Hypothalamus (tissue), 51 donors: ENCODE results near the gene UGT2B15.
"Not testable (repeated sequence)": the region's sequence is repeated elsewhere in the genome, so short reads cannot be mapped to it uniquely, and the experiment has no call there.

Experiments used
- DNase-seq, 51 donors: peaks; one replicate each; lab custom pipeline; 2025; lab: John Stamatoyannopoulos, UW

UGT2B15 gene

GRCh38 chr4:68670479-68670939, at the start of gene UGT2B15:
Gene UGT2B15, minus strand, starts transcription at chr4:68670652. Its CDS starts 34 bp downstream, at chr4:68670618.
- DNase-seq: not testable (repeated sequence)

GRCh38 chr4:68719075-68719473, 48.6 kb upstream of the UGT2B15 start:
- no peak for DNase-seq

DNA sequence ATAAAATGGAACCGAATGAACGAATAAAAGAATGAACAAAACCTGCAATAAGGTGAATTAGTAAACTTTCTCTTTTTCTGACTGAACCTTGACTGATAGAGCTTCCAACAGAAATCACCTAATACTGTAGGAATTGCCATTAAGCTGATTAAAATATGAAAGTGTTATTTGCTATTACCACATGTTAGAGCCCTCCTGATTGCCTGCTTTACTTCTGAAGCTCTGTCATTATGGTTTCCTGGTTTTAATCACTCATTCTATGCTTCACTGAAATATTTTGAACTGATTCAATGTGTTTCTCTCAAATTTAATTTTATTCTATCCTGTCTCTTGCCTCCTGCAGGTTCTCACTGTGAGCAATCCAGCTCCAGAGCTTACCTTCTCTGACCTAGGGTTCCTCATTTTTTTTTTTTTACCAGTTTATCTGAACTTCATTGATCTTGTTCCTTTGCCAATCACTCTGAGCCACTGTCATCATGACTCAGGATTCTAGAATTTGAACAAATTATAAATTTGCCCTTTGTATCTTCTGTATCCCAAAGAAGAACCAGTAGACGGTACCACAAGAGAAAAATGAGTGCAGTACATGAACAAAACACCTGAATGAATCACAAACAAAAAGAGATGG, 48.1 kb upstream of the UGT2B15 start:
- DNase-seq: no peak

DNA sequence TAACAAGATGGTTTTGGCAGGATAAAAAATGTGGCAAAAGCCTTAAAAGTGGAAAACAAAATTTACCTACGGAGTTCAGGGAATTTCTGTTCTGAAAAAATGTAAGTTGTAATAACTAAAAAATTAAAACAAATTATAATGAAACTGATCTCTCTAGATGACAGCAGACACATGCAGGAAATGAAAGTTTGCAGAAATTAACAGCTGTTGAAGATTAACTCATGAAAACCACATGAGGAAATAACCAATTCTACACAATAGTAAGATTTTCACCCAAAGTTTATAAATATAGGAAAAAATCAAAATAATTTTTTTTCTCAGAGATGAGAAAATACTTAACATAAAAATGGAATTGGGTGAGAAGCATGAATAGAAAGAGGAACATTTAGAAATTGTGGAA, 47.5 kb upstream of the UGT2B15 start:
- no peak for DNase-seq

- DNase-seq: no peak
Measured at GRCh38 chr4:68714400-68714799, 43.9 kb upstream of the UGT2B15 start.

- DNase-seq: no peak
Measured at GRCh38 chr4:68712207-68712606, 41.8 kb upstream of the UGT2B15 start.

DNA sequence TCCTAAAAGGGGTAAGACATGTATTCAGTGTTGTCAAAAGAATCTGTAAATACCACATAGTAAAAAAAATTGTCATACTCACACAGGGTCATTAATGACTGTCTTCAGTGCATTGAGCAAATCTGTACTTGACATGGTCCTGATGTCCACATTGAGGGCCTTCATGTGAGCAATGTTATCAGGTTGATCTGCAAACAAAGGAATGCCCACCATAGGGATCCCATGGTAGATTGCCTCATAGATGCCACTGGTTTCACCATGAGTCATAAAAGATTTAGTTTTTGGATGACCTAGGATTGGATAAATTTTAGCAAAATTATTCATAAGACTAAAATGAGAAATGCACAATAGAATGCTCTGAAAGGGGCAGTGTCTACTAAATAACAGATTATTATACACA, 38.1 kb upstream of the UGT2B15 start:
- DNase-seq: no peak

DNA sequence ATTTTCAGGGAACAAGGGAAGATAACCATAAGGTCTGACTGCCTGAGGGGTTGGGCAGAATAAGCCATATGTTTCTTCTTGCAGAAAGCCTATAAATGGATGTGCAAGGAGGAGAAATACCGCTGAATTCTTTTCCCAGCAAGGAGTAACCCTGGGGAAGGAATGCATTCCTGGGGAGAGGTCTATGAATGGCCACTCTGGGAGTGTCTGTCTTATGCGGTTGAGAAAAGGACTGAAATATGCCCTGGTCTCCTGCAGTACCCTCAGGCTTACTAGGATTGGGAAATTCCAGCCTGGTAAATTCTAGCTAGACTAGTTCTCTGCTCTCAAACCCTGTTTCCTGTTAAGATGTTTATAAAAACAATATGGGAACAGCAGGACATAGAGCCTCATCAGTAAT, 32.7 kb upstream of the UGT2B15 start:
- not testable (repeated sequence) for DNase-seq

DNA sequence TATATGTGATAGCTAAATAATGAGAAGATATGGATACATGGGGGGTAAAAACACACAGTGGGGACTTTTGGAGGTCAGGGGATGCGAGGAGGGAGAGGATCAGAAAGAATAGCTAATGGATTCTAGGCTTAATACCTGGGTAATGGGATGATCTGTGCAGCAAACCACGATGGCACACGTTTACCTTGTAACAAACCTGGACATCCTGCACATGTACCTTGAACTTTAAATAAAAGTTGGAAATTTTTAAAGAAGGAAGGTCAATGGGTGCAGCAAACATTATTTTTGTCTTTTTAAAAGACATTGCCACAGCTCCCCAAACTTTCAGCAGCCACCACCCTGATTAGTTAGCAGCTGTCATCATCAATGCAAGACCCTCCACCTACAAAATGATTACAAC, 29.7 kb upstream of the UGT2B15 start:
- DNase-seq: no peak

DNA sequence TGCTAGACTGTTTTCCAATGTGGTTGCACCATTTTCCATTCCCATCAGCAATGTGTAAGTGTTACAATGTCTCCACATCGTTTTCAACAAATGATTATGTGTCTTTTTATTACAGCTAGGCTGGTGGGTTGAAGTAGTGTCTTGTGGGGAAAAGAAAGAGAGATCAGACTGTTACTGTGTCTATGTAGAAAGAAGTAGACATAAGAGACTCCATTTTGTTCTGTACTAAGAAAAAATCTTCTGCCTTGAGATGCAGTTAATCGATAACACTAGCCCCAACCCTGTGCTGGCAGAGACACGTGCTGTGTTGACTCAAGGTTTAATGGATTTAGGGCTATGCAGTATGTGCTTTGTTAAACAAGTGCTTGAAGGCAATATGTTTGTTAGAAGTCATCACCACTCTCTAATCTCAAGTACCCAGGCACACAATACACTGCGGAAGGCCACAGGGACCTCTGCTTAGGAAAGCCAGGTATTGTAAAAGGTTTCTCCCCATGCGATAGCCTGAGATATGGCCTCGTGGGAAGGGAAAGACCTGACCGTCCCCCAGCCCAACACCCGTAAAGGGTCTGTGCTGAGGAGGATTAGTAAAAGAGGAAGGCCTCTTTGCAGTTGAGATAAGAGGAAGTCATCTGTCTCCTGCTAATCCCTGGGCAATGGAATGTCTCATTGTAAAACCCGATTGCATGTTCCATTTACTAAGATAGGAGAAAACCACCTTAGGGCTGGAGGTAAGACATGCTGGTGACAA, 23.0 kb upstream of the UGT2B15 start:
- no peak for DNase-seq

GRCh38 chr4:68691186-68691585, 20.7 kb upstream of the UGT2B15 start:
- no peak for DNase-seq

- no peak for DNase-seq
Measured at GRCh38 chr4:68683034-68683433, 12.6 kb upstream of the UGT2B15 start.

- DNase-seq: not testable (repeated sequence)
Measured at GRCh38 chr4:68681298-68681697, 10.8 kb upstream of the UGT2B15 start.

DNA sequence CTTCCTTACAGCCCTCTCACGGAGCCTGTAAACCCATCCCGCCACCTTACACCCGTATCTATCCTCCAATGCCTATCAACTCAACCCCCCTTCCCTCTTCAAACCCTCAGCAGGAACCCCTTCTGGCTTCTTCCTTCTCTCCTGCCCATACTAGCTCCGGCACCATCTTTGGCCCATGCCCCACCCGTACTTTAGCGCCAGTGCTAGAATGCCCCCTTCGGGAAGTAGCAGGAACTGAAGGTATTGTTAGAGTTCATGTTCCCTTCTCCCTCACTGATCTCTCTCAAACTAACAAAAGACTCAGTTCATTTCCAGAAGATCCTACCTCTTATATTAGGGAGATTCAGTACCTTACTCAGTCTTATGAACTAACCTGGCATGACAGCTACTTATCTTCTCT, 2.7 kb upstream of the UGT2B15 start:
- no peak for DNase-seq

DNA sequence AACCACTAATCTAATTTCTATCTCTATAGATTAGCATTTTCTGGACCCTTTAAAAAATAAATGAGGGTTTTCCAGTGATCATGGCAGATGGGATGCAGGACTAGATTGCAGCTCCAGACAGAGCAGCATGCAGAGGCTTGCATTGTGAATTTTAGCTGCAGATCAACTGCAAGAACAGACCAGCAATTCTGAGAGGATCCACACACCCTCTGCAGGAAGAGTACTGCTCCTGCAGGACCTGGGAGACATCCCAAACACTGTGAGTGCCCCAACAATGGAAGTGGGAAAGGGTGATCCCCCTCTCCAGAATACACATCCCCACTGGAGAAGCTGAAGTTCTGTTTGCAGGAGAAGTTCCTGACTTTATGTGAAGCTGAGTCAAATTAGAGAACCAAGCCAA, 765 bp upstream of the UGT2B15 start:
- not testable (repeated sequence) for DNase-seq

DNA sequence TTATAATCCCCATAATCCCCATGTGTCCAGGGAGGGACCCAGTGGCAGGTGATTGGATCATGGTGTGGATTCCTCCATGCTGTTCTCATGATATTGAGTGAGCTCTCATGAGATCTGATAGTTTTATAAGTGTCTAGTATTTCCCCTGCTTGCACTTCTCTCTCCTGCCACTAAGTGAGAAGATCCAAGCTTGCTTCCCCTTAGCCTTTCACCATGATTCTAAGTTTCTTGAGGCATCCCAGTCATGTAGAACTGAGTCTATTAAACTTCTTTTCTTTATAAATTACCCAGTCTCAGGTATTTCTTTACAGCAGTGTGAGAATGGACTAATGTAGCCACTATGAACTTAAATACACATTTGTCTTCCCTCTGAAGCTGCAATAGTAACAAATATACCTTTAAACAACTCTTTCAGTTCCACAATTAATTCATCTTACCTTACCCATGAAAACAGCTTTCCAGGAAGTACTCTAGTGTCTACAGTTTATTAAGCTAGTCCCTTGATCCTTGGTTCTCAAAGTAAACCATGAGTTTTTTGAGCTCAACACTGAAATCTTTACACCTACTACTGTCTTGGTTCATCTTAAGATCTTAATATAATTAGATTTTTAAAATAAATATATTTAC, 1.8 kb downstream of the UGT2B15 start:
- DNase-seq: not testable (repeated sequence)

DNA sequence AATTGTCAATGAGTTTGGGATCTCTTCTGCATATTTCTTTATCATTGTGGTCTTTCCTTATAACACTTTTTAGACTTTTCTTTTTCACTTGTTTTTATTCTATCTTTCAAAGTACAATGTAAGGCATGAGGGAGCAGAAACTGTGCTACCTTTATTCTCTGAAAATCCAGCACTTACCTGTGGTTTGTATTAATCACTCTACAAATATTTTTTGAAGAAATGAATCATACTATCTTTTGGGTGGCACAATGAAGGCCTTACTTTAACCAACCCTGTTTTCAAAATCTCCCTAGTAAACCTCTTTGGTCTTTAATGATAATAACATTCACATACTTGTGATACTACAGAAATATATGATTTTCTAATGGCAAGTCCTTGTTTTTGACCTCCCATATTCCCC, 2.9 kb downstream of the UGT2B15 start:
- not testable (repeated sequence) for DNase-seq

DNA sequence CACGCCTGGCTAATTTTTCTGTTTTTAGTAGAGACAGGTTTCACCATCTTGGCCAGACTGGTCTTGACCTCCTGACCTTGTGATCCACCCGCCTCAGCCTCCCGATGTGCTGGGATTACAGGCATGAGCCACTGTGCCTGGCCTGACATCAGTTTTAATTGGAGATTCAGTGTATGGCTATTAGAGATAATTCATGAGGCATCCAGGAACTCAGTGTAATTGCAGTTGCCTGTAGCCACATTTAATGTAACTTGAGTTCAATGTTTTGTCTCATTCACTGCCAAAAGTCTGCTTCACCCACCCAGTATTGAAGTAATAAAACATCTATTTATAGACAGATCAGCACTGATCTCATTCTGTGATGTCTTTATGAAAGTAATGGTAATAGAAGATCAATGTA, 5.7 kb downstream of the UGT2B15 start:
- DNase-seq: not testable (repeated sequence)

DNA sequence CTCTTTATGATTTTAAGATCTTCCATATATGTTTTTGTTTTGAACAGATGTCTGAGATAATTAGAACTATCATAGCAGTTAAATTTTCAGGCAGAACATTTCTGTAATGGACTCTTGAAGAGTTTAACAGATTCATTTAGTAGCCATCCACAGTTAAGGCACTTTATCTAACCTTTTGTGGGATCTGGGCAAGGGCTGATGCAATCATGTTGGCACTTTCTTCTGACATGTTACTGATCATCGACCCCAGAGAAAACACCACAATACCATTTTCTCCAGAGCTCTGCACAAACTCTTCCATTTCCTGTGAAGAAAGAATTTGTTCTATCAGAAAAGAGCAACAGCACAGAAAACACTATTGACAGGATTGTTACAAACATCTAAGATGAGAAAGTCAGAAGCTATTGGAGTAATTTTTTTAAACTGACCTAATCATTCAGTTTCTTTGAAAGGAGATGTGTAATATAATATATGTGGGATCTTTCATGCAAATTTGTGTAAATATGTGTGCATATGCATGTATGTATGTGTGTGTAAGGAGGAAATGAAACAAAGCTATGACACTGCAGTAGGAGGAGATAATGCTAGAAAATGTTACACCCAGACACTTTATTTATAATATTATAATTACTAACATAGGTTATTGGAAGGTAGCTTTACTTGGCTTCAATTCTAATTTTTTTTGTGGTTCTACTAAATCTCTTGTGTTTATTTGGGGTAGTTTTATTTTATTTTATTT, 7.4 kb downstream of the UGT2B15 start:
- not testable (repeated sequence) for DNase-seq

DNA sequence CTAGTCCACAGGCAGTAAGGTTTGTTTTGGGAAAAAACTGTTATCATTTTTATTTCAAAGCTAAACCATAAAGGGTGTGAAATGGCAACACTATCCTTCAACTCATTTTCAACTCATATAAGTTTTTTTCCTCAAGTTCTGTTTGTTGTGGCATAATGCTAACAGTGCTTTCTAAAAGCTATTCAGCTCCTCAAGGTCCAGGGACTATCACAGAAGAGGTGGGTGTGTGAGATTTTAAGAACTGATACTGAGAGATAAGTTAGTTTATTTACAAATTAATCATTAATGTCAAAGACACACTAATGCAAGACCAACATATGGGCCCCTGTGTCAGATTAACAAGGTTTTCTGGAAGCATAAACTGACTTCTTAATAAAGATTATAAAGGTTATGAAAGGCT, 11.8 kb downstream of the UGT2B15 start:
- no peak for DNase-seq

- not testable (repeated sequence) for DNase-seq
Measured at GRCh38 chr4:68657022-68657594, 13.3 kb downstream of the UGT2B15 start.
